Hepatocyte (in vitro differentiated cells): Measurements from ENCODE around the gene PHF3.

Source experiments
- CTCF ChIP-seq: fragments of 200-600 bp; sonication (generic); IDR thresholded peaks from 2 replicates; pipeline ENCODE4 v1.5.1; 2016; ENCODE audit warnings: antibody characterized with exemption, mild to moderate bottlenecking; ENCODE audit not compliant: poor library complexity
- EZH2 ChIP-seq: fragments of 200-600 bp; sonication (generic); IDR thresholded peaks from 2 replicates; pipeline ENCODE4 v1.6.1; 2016; ENCODE audit warnings: antibody characterized with exemption, mild to moderate bottlenecking, borderline replicate concordance

DNA sequence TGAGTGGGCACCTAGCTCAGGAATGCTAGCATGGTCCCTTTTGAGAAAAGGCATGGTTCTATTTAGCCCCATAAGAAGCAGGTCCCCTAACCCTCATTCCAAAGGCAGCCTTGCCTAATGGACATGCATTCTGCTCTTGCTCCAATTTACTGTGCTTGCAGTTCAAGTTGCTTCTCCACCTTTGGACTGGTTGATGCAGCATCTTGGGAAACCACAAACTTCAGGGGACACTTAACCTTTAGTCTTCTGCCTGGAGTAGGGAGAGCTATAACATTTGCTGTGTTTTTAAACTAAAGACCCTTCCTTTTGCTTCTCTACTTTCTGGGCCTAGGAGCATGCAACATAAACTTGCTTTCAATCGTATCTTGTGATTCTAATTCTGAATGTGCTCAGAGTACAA is 5.1 kb upstream of the PHF3 start:
- TF ChIP-seq CTCF (no peak), EZH2 (no peak)
